GM13977 (cell line): ENCODE data around the gene WFIKKN1.

Experiments used
- DNase-seq: peaks from one replicate; pipeline ENCODE4 v3.0.0; 2012; ENCODE audit warnings: low spot score
- in situ Hi-C: fragments of 300-500 bp; cut with MboI; formaldehyde crosslinking; loops from one replicate; pipeline ENCODE4 v1.12.0; 2022; ENCODE audit warnings: low sequenced_read_pairs, low pct_unique_long_range_greater_than_20kb, mixed read lengths, inconsistent platforms; ENCODE audit not compliant: unreplicated experiment
- TF ChIP-seq, protein P1 (sequence below): IDR thresholded peaks from 2 replicates; pipeline ENCODE4 v1.5.1; 2012; ENCODE audit warnings: mild to moderate bottlenecking, control low read depth; ENCODE audit not compliant: insufficient read depth; ENCODE audit errors: extremely low read depth, missing control alignments

The WFIKKN1 gene

DNA sequence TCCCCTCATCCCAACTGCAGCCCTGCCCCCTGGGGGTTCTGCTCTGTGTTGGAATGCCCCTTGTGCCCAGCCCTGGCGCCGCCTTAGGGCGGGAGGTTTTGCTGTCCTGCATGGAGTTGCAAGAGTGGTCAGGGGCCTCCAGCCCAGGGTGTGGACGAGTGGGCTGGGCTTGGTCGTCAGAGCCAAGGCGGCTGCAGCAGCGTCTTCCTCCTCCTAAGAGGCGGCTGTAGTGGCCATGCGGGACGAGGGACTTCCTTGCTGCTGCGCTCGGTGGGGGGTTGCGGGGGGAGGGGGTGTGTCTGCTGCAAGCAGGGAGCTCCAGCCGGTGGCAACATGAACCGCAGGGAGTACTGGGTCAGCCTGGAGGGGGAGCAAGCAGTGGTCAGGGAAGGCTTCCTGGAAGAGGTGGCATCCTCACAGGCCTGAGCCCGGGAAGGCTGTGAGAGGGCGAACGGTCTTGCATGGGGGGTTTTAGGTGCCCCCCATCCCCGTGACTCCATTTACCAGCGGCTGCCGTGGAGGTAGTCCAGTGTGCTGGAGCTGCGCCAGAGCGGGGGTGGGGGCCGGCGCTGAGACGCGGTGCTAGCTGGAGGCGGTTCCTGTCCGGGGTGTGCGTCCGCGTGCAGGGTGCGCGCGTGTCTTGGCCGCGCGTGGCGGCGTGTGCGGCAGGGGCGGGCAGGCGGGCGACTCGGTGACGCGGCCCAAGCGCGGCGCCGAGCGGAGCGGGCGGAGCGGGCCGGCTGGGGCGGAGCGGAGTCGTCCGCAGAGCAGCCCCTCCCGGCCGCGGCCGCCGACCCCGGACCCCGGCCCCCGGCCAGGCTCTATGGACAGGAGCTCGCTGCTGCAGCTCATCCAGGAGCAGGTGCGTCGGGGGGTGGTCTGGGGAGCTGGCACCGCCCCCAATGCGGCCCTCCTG lies 44.4 kb downstream of the WFIKKN1 start, which contains the start of gene RHBDL1:
Gene RHBDL1 (plus strand): TSS at position 704 of the 916 bp plus-strand sequence. CDS start 120 bp downstream, at position 824.
- in situ Hi-C loops, result no loop called here
- no peak for DNase-seq
- TF ChIP-seq, protein P1, sequence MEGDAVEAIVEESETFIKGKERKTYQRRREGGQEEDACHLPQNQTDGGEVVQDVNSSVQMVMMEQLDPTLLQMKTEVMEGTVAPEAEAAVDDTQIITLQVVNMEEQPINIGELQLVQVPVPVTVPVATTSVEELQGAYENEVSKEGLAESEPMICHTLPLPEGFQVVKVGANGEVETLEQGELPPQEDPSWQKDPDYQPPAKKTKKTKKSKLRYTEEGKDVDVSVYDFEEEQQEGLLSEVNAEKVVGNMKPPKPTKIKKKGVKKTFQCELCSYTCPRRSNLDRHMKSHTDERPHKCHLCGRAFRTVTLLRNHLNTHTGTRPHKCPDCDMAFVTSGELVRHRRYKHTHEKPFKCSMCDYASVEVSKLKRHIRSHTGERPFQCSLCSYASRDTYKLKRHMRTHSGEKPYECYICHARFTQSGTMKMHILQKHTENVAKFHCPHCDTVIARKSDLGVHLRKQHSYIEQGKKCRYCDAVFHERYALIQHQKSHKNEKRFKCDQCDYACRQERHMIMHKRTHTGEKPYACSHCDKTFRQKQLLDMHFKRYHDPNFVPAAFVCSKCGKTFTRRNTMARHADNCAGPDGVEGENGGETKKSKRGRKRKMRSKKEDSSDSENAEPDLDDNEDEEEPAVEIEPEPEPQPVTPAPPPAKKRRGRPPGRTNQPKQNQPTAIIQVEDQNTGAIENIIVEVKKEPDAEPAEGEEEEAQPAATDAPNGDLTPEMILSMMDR, result no peak

DNA sequence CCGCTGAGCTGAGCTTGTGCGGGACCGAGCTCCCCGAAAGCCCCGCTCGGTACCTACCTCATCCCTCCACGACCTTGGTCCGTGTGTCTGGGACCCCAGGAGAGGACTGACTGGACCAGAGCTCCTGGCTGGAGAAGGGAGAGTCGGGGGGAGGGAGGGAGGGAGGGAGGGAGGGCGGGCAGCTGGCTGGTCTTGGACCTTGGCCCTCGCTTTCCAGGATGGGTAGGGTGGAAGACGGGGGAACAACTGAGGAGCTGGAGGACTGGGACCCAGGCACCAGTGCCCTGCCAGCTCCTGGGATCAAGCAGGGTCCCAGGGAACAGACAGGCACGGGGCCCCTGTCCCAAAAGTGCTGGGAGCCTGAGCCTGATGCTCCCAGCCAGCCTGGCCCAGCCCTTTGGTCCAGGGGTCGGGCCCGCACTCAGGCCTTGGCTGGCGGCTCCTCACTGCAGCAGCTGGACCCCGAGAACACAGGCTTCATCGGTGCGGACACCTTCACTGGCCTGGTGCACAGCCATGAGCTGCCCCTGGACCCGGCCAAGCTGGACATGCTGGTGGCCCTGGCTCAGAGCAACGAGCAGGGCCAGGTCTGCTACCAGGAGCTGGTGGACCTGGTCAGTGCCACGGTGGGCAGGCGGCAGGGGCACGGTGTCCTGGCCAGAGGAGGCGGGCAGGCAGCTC lies 45.2 kb downstream of the WFIKKN1 start:
- no peak for DNase-seq
- TF ChIP-seq, protein P1, result no peak
- in situ Hi-C loops, result no loop called here

DNA sequence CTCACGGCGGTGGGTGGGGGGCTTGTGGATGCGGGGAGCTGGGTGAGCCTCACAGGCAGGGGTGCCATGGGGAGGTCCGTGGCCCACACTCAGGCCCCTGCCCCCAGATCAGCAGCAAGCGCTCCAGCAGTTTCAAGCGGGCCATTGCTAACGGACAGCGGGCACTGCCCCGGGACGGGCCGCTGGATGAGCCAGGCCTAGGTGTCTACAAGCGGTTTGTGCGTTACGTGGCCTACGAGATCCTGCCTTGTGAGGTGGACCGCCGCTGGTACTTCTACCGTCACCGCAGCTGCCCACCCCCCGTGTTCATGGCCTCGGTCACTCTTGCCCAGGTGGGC lies 45.7 kb downstream of the WFIKKN1 start:
- TF ChIP-seq, protein P1, result no peak
- no peak for DNase-seq
- in situ Hi-C loops, result no loop called here

DNA sequence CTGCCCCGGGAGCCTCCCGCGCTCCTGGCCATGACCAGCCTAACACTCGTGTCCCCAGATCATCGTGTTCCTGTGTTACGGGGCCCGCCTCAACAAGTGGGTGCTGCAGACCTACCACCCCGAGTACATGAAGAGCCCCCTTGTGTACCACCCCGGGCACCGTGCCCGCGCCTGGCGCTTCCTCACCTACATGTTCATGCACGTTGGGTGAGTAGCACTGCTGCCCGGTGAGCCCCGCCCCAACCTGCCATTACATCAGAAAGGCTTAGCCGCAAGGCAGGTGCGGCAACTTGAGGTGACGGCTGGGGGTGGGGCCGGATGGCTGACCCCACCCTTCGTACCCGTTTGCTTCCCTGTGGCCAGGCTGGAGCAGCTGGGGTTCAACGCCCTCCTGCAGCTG lies 46.1 kb downstream of the WFIKKN1 start:
- DNase-seq, result no peak
- TF ChIP-seq, protein P1, result no peak
- in situ Hi-C loops, result no loop called here

DNA sequence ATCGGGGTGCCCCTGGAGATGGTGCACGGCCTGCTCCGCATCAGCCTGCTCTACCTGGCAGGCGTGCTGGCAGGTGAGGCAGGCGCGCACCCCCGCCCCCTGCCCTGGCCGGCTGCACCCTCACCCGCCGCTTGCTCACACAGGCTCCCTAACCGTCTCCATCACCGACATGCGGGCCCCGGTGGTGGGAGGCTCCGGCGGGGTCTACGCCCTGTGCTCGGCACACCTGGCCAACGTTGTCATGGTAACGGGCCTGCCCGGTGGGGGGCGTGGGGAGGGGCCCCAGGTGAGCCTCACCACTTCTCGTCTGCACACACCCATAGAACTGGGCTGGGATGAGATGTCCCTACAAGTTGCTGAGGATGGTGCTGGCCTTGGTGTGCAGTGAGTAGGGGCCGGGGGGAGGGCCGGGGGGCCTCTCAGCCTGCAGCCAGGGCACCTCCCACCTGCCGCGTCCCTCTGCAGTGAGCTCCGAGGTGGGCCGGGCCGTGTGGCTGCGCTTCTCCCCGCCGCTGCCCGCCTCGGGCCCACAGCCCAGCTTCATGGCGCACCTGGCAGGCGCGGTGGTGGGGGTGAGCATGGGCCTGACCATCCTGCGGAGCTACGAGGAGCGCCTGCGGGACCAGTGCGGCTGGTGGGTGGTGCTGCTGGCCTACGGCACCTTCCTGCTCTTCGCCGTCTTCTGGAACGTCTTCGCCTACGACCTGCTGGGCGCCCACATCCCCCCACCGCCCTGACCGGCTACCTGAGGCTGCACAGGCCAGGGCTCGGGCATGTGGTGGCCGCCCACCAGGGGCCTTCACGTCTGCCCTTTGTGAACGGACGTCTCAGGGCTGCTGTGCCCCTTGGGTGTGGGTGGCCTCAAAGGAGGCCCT lies 46.8 kb downstream of the WFIKKN1 start:
- in situ Hi-C loops, result no loop called here
- TF ChIP-seq, protein P1, result no peak
- no peak for DNase-seq

DNA sequence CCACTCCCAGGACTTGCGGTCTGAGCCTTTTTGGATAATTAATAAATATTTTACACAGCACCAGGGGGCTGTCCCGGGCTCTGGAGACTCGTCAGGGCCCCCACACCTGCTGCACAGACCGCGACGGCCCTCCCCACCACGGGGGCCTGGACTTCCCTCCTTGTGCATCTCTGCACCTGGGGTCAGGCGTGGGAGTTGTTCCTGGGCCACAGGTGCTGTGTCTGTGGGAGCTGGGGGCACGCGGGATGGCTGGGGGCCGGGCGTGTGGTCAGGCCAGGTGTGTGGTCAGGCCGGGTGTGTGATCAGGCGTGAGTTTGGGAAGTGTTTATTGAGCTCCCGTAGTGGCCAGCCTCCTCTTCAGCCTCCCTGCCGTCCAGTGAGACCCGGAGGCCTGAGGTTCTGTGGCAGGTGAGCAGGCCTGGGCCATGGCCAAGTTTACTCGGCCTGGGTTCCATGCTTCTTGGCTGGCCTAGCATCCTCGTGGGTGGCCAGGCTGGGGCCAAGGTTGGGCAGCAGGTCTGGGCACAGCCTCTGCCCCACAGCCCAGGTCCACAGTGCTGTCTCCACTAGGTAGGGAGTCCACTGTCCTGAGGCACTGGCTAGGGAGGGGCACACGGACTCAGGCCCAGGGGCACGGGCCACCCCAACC lies 47.5 kb downstream of the WFIKKN1 start:
- no peak for DNase-seq
- TF ChIP-seq, protein P1, result no peak
- in situ Hi-C loops, result no loop called here
